Tibial nerve (tissue), 4 donors: ENCODE data around the gene FAM114A2.

Experiments used
- CTCF ChIP-seq, 5 experiments: fragments of 200-600 bp in 3 of 5; fragments of 450-650 bp in 2 of 5; sonication (generic) in 3 of 5; IDR thresholded peaks; one replicate each; pipeline ENCODE4 v1.5.1; 2016 to 2019; ENCODE audit warnings: antibody characterized with exemption in 5 of 5, mild to moderate bottlenecking in 3 of 5, moderate library complexity in 2 of 5
- EP300 ChIP-seq, 2 donors: sonication (generic); formaldehyde crosslinking; IDR thresholded peaks; one replicate each; pipeline ENCODE4 v1.6.1; 2017; ENCODE audit warnings: antibody characterized with exemption in 2 of 2, mild to moderate bottlenecking in 1 of 2
- POLR2A ChIP-seq, 2 donors: fragments of 450-650 bp; IDR thresholded peaks; one replicate each; pipeline ENCODE4 v1.6.1; 2017; ENCODE audit warnings: antibody characterized with exemption in 2 of 2, mild to moderate bottlenecking in 2 of 2, moderate library complexity in 2 of 2

- no peak for TF ChIP-seq CTCF (IDR thresholded peaks at IDR 0.05)
- no peak for TF ChIP-seq POLR2A (IDR thresholded peaks at IDR 0.05)
- TF ChIP-seq EP300 (IDR thresholded peaks at IDR 0.05): no peak
Measured at GRCh38 chr5:153959134-153959957, 79.4 kb downstream of the FAM114A2 start.
